Measurements from ENCODE around the gene C19orf85.

GRCh38 chr19:55486971-55487923, 22.7 kb upstream of the C19orf85 start:
- TF ChIP-seq EZH2 (IDR thresholded peaks at IDR 0.05; ENCODE audit: insufficient read depth, poor library complexity, severe bottlenecking) (no peak), EZH2phosphoT487 (IDR thresholded peaks at IDR 0.05; ENCODE audit: insufficient read depth, low read depth) (no peak)
